Trophoblast cell (in vitro differentiated cells and primary cell): Measurements from ENCODE around the gene ZDHHC21.
"Not testable (repeated sequence)": the region's sequence is repeated elsewhere in the genome, so short reads cannot be mapped to it uniquely, and the experiment has no call there.

Experiments used
- DNase-seq, 2 donors: peaks; one replicate each; pipeline ENCODE4 v3.0.0-alpha.2; 2016
- H2AFZ ChIP-seq: 2 replicates; pipeline ENCODE4 v1.6.1; 2013; ENCODE audit warnings: low read length, moderate library complexity, mild to moderate bottlenecking; ENCODE audit not compliant: insufficient read depth, poor library complexity
- H2AK5ac ChIP-seq: 2 replicates; pipeline ENCODE4 v1.6.1; 2013; ENCODE audit warnings: mild to moderate bottlenecking, low read length
- H2BK120ac ChIP-seq: 2 replicates; pipeline ENCODE4 v1.6.1; 2013; ENCODE audit warnings: low read length, mild to moderate bottlenecking, moderate library complexity; ENCODE audit not compliant: insufficient read depth, poor library complexity
- H2BK12ac ChIP-seq: 2 replicates; pipeline ENCODE4 v1.6.1; 2013; ENCODE audit warnings: mild to moderate bottlenecking, low read length, moderate library complexity
- H2BK5ac ChIP-seq: 2 replicates; pipeline ENCODE4 v1.6.1; 2013; ENCODE audit warnings: low read length, low read depth, moderate library complexity, mild to moderate bottlenecking; ENCODE audit not compliant: poor library complexity
- H3K14ac ChIP-seq: 2 replicates; pipeline ENCODE4 v1.6.1; 2013; ENCODE audit warnings: mild to moderate bottlenecking, low read length
- H3K18ac ChIP-seq: 2 replicates; pipeline ENCODE4 v1.6.1; 2013; ENCODE audit warnings: mild to moderate bottlenecking, low read length
- H3K23ac ChIP-seq: 2 replicates; pipeline ENCODE4 v1.6.1; 2013; ENCODE audit warnings: low read length
- H3K27ac ChIP-seq: 2 replicates; pipeline ENCODE4 v1.5.1; 2013; ENCODE audit warnings: low read depth, mild to moderate bottlenecking, inconsistent platforms, low read length, moderate library complexity
- H3K27me3 ChIP-seq: 2 replicates; pipeline ENCODE4 v1.6.1; 2013; ENCODE audit warnings: inconsistent platforms, mild to moderate bottlenecking, low read length, moderate library complexity; ENCODE audit not compliant: insufficient read depth
- H3K36me3 ChIP-seq, 2 experiments: 1 replicate in 1 of 2; 2 replicates in 1 of 2; pipeline ENCODE4 v1.6.1; 2013; ENCODE audit warnings: low read length in 2 of 2, mild to moderate bottlenecking in 2 of 2, moderate library complexity in 1 of 2; ENCODE audit not compliant: insufficient read depth in 2 of 2, control insufficient read depth in 1 of 2
- H3K4ac ChIP-seq: 2 replicates; pipeline ENCODE4 v1.6.1; 2013; ENCODE audit warnings: low read depth, mild to moderate bottlenecking, low read length, moderate library complexity
- H3K4me1 ChIP-seq, 2 experiments: 1 replicate in 1 of 2; 2 replicates in 1 of 2; pipeline ENCODE4 v1.6.1; 2013; ENCODE audit warnings: low read length in 2 of 2, mild to moderate bottlenecking in 2 of 2, moderate library complexity in 1 of 2; ENCODE audit not compliant: insufficient read depth in 2 of 2, control insufficient read depth in 1 of 2
- H3K4me2 ChIP-seq: 2 replicates; pipeline ENCODE4 v1.6.1; 2013; ENCODE audit warnings: inconsistent platforms, mild to moderate bottlenecking, low read length, moderate library complexity
- H3K4me3 ChIP-seq: 2 replicates; pipeline ENCODE4 v1.5.1; 2013; ENCODE audit warnings: mild to moderate bottlenecking, low read depth, low read length, inconsistent platforms
- H3K79me1 ChIP-seq: one replicate; pipeline ENCODE4 v1.6.1; 2013; ENCODE audit warnings: low read length
- H3K79me2 ChIP-seq: 2 replicates; pipeline ENCODE4 v1.6.1; 2013; ENCODE audit warnings: low read length, mild to moderate bottlenecking; ENCODE audit not compliant: control insufficient read depth, insufficient read depth, poor library complexity
- H3K9ac ChIP-seq: 2 replicates; pipeline ENCODE4 v1.6.1; 2013; ENCODE audit warnings: mild to moderate bottlenecking, low read length
- H3K9me3 ChIP-seq: 2 replicates; pipeline ENCODE4 v1.6.1; 2013; ENCODE audit warnings: low read depth, mild to moderate bottlenecking, control low read depth, inconsistent platforms, low read length; ENCODE audit not compliant: insufficient read depth
- H4K12ac ChIP-seq: 2 replicates; pipeline ENCODE4 v1.6.1; 2013; ENCODE audit warnings: low read depth, mild to moderate bottlenecking, low read length, moderate library complexity
- H4K8ac ChIP-seq: 2 replicates; pipeline ENCODE4 v1.6.1; 2013; ENCODE audit warnings: low read depth, mild to moderate bottlenecking, low read length, moderate library complexity
- H4K91ac ChIP-seq: one replicate; pipeline ENCODE4 v1.6.1; 2013; ENCODE audit warnings: low read depth, mild to moderate bottlenecking, low read length, moderate library complexity
- WGBS: extraction: QIAGEN DNeasy Blood & Tissue Kit; methylation state at CpG from one replicate; pipeline ENCODE4 v1.1.7; 2013; ENCODE audit warnings: missing lambda C conversion rate; ENCODE audit not compliant: insufficient read length, insufficient coverage; ENCODE audit errors: extremely low coverage; 5-methylcytosine and 5-hydroxymethylcytosine counted together

The ZDHHC21 gene

GRCh38 chr9:14671377-14671776, 21.9 kb downstream of the ZDHHC21 start:
- Histone ChIP-seq H3K9me3 (no peaks in the 10 kb centered on the region), H3K4me2 (no peak overlapping the region), H2BK12ac (no peak overlapping the region), H3K23ac (no peak overlapping the region), H3K36me3 (peaks cover 0 to 2% of the 10 kb centered on the region in 2 experiments), H2BK5ac (no peak overlapping the region), H2AFZ (no peak overlapping the region), H3K4ac (no peak overlapping the region), H3K4me1 (no peaks in the 10 kb centered on the region), H3K14ac (no peak overlapping the region), H4K12ac (no peak overlapping the region), H2BK120ac (no peak overlapping the region), H3K18ac (no peak overlapping the region), H4K91ac (no peak overlapping the region), H3K4me3 (no peak overlapping the region), H3K27ac (no peak overlapping the region), H3K79me1 (no peaks in the 10 kb centered on the region), H3K79me2 (no peaks in the 10 kb centered on the region), H2AK5ac (no peak overlapping the region), H4K8ac (no peak overlapping the region), H3K27me3 (no peaks in the 10 kb centered on the region), H3K9ac (no peak overlapping the region)
- no peak for DNase-seq
- no CpG with 5 or more reads among the region's 3 CpGs for WGBS

GRCh38 chr9:14670718-14671117, 22.5 kb downstream of the ZDHHC21 start:
- Histone ChIP-seq H3K4me1 (no peaks in the 10 kb centered on the region), H3K18ac (no peak overlapping the region), H2BK5ac (no peak overlapping the region), H4K91ac (no peak overlapping the region), H3K27ac (no peak overlapping the region), H3K9me3 (no peaks in the 10 kb centered on the region), H2AK5ac (no peak overlapping the region), H3K79me1 (no peaks in the 10 kb centered on the region), H3K79me2 (no peaks in the 10 kb centered on the region), H3K4ac (no peak overlapping the region), H3K36me3 (peaks cover 0 to 2% of the 10 kb centered on the region in 2 experiments), H4K8ac (no peak overlapping the region), H2BK12ac (no peak overlapping the region), H2AFZ (no peak overlapping the region), H3K23ac (no peak overlapping the region), H4K12ac (no peak overlapping the region), H3K9ac (no peak overlapping the region), H3K27me3 (no peaks in the 10 kb centered on the region), H3K4me2 (no peak overlapping the region), H2BK120ac (no peak overlapping the region), H3K14ac (no peak overlapping the region), H3K4me3 (no peak overlapping the region)
- no peak for DNase-seq
- no CpG with 5 or more reads among the region's 1 CpG for WGBS

GRCh38 chr9:14664022-14664421, 29.2 kb downstream of the ZDHHC21 start:
- not testable (repeated sequence) for H3K79me2 ChIP-seq, H3K79me1 ChIP-seq, DNase-seq, H2BK12ac ChIP-seq, H3K4me1 ChIP-seq, H3K27ac ChIP-seq, H2BK120ac ChIP-seq, H2AK5ac ChIP-seq, H3K9ac ChIP-seq, H3K14ac ChIP-seq, H4K12ac ChIP-seq, H3K4me3 ChIP-seq, H3K27me3 ChIP-seq, H4K8ac ChIP-seq, H3K9me3 ChIP-seq, H3K4me2 ChIP-seq, H2BK5ac ChIP-seq, H4K91ac ChIP-seq, H3K18ac ChIP-seq, H3K23ac ChIP-seq, H3K4ac ChIP-seq, H3K36me3 ChIP-seq, H2AFZ ChIP-seq
- no CpG with 5 or more reads among the region's 30 CpGs for WGBS

- H2BK5ac ChIP-seq: no peak overlapping the region
- H4K91ac ChIP-seq: no peak overlapping the region
- H2BK12ac ChIP-seq: no peak overlapping the region
- no peaks in the 10 kb centered on the region for H3K36me3 ChIP-seq
- H3K27ac ChIP-seq: no peak overlapping the region
- H2AFZ ChIP-seq: no peak overlapping the region
- WGBS: no CpG with 5 or more reads among the region's 3 CpGs
- no peak overlapping the region for H4K12ac ChIP-seq
- no peak overlapping the region for H3K14ac ChIP-seq
- DNase-seq: no peak
- H3K4me2 ChIP-seq: no peak overlapping the region
- no peak overlapping the region for H3K4me3 ChIP-seq
- no peak overlapping the region for H3K9ac ChIP-seq
- no peak overlapping the region for H3K23ac ChIP-seq
- no peaks in the 10 kb centered on the region for H3K4me1 ChIP-seq
- H2BK120ac ChIP-seq: no peak overlapping the region
- H3K18ac ChIP-seq: no peak overlapping the region
- H3K9me3 ChIP-seq: no peaks in the 10 kb centered on the region
- H3K79me1 ChIP-seq: no peaks in the 10 kb centered on the region
- no peaks in the 10 kb centered on the region for H3K27me3 ChIP-seq
- no peaks in the 10 kb centered on the region for H3K79me2 ChIP-seq
- H2AK5ac ChIP-seq: no peak overlapping the region
- H3K4ac ChIP-seq: no peak overlapping the region
- H4K8ac ChIP-seq: no peak overlapping the region
These were observed 31.2 kb downstream of the ZDHHC21 start for GRCh38 chr9:14662060-14662453.
